Left ventricle myocardium superior (tissue), 1 donor: Measurements from ENCODE around the gene PLA1A. TPM values are rescaled to one million over a fixed set of nuclear protein-coding genes. Genes with fewer than 3 reads are reported as not detected.
"Not testable (repeated sequence)": the region's sequence is repeated elsewhere in the genome, so short reads cannot be mapped to it uniquely, and the experiment has no call there.

Experiments used
- ATAC-seq: fragments of 200-7000 bp; cut with Tn5 transposase; one replicate; pipeline ENCODE4 v1.9.1; 2020; ENCODE audit warnings: mild to moderate bottlenecking, moderate library complexity
- DNase-seq: peaks from one replicate; pipeline ENCODE4 v3.0.0-alpha.2; 2020
- intact Hi-C: fragments of 100-400 bp; cut with micrococcal nuclease; formaldehyde crosslinking; loops from one replicate; pipeline ENCODE4 v1.11.0; 2022
- long read RNA-seq: library from polyadenylated mRNA; unstranded; transcript quantifications from one replicate; pipeline ENCODE4 v2.0.0, GENCODE V29; 2021
- total RNA-seq: library from RNA; stranded (reverse); fragmentation: NEBNext Ultra II Directional; extraction: Animal tissue kit (Norgen Biotek cat#: 25700); gene quantifications from one replicate; pipeline ENCODE4 v1.2.1, GENCODE V29; 2021
- donor health status: DM: no; HTN: yes; CAD: no; lungs with severe emphysema.

The PLA1A gene
- 1.3 TPM for total RNA-seq
- long read RNA-seq: 0 reads

GRCh38 chr3:119597548-119598288 is at the start of gene PLA1A:
Gene PLA1A, plus strand, starts transcription at chr3:119597885. Its CDS starts 29 bp downstream, at chr3:119597914.
- ATAC-seq: peak; percentile 17
- intact Hi-C loops: no loop called here
- no peak for DNase-seq

GRCh38 chr3:119548341-119548740 is 49.3 kb upstream of the PLA1A start:
- intact Hi-C loops: no loop called here
- ATAC-seq: no peak
- DNase-seq: no peak

GRCh38 chr3:119550192-119550910 is 47.3 kb upstream of the PLA1A start:
- ATAC-seq: peak; percentile 48
- intact Hi-C loops: no loop called here
- no peak for DNase-seq

- ATAC-seq (no peak), DNase-seq (no peak)
- intact Hi-C loops: no loop called here
Measured at GRCh38 chr3:119551598-119551997, 46.1 kb upstream of the PLA1A start.

- DNase-seq, ATAC-seq, intact Hi-C loops: not testable (repeated sequence)
Measured at GRCh38 chr3:119552928-119553327, 44.8 kb upstream of the PLA1A start.

- intact Hi-C loops: no loop called here
- ATAC-seq (no peak), DNase-seq (no peak)
Measured at GRCh38 chr3:119553823-119554415, 43.8 kb upstream of the PLA1A start.

- no peak for DNase-seq
- intact Hi-C loops: no loop called here
- peak; percentile 41 for ATAC-seq
Measured at GRCh38 chr3:119555309-119555735, 42.4 kb upstream of the PLA1A start.

GRCh38 chr3:119555929-119556328 is 41.8 kb upstream of the PLA1A start:
- intact Hi-C loops: no loop called here
- ATAC-seq (no peak), DNase-seq (no peak)

GRCh38 chr3:119557192-119557876 is 40.4 kb upstream of the PLA1A start:
- intact Hi-C loops: no loop called here
- ATAC-seq (no peak), DNase-seq (no peak)

- ATAC-seq: no peak
- intact Hi-C loops: no loop called here
Measured at GRCh38 chr3:119557877-119558269, 39.8 kb upstream of the PLA1A start.

GRCh38 chr3:119558626-119559317 is 38.9 kb upstream of the PLA1A start:
- no peak for ATAC-seq
- intact Hi-C loops: no loop called here

More at GRCh38 chr3:119557877-119558269, 39.8 kb upstream of the PLA1A start:
- DNase-seq: no peak

GRCh38 chr3:119559441-119559963 is 38.2 kb upstream of the PLA1A start, which contains the start of gene CD80:
Gene CD80, minus strand, starts transcription at chr3:119559614. Its CDS starts 1,886 bp downstream, at chr3:119557728.
- DNase-seq: peak; percentile 59
- intact Hi-C loops: no loop called here
- peak; percentile 81 for ATAC-seq

More at GRCh38 chr3:119558626-119559317, 38.9 kb upstream of the PLA1A start:
- DNase-seq: no peak

- ATAC-seq (no peak), DNase-seq (no peak)
- intact Hi-C loops: no loop called here
Measured at GRCh38 chr3:119560160-119560559, 37.5 kb upstream of the PLA1A start.

GRCh38 chr3:119562307-119562961 is 35.3 kb upstream of the PLA1A start:
- intact Hi-C loops: no loop called here
- DNase-seq (no peak), ATAC-seq (peak; percentile 77)

GRCh38 chr3:119563334-119563733 is 34.4 kb upstream of the PLA1A start:
- ATAC-seq, intact Hi-C loops, DNase-seq: not testable (repeated sequence)

GRCh38 chr3:119569156-119569555 is 28.5 kb upstream of the PLA1A start:
- intact Hi-C loops: no loop called here
- DNase-seq: no peak
- no peak for ATAC-seq

GRCh38 chr3:119570229-119570628 is 27.5 kb upstream of the PLA1A start:
- ATAC-seq: peak; percentile 54
- intact Hi-C loops: no loop called here
- DNase-seq: no peak

GRCh38 chr3:119571230-119571629 is 26.5 kb upstream of the PLA1A start:
- ATAC-seq (no peak), DNase-seq (no peak)
- intact Hi-C loops: no loop called here
